Transverse colon (tissue), 4 donors: ENCODE data around the gene MXI1. TPM values are rescaled to one million over a fixed set of nuclear protein-coding genes. Genes with fewer than 3 reads are reported as not detected.
"Not testable (repeated sequence)": the region's sequence is repeated elsewhere in the genome, so short reads cannot be mapped to it uniquely, and the experiment has no call there.

ENCODE experiments used
- DNase-seq: peaks from one replicate; pipeline ENCODE4 v3.0.0-alpha.2; 2019
- H3K27ac ChIP-seq, 4 donors: fragments of 200-600 bp; sonication (generic); 2 replicates each; pipeline ENCODE4 v1.5.1; 2016 to 2018; ENCODE audit warnings: inconsistent platforms in 4 of 4
- H3K27me3 ChIP-seq: fragments of 200-600 bp; sonication (generic); 2 replicates; pipeline ENCODE4 v1.5.1; 2017; ENCODE audit warnings: inconsistent platforms
- H3K36me3 ChIP-seq, 4 donors: fragments of 200-600 bp; sonication (generic); 2 replicates each; pipeline ENCODE4 v1.5.1; 2017 to 2019; ENCODE audit warnings: inconsistent platforms in 4 of 4
- H3K4me1 ChIP-seq, 4 donors: fragments of 200-600 bp; sonication (generic); 2 replicates each; pipeline ENCODE4 v1.5.1; 2017 to 2020; ENCODE audit warnings: inconsistent platforms in 4 of 4
- H3K4me3 ChIP-seq, 4 donors: fragments of 200-600 bp; sonication (generic); 1 replicate in 1 of 4; 2 replicates in 3 of 4; pipeline versions ENCODE4 v1.5.1 to v1.6.1; 2017 to 2019; ENCODE audit warnings: inconsistent platforms in 4 of 4
- H3K9me3 ChIP-seq, 2 donors: fragments of 200-600 bp; sonication (generic); 2 replicates each; pipeline ENCODE4 v1.5.1; 2017 to 2019; ENCODE audit warnings: inconsistent platforms in 2 of 2
- CTCF ChIP-seq, 5 experiments: fragments of 200-600 bp in 3 of 5; fragments of 450-650 bp in 2 of 5; sonication (generic) in 3 of 5; IDR thresholded peaks; 1 replicate in 2 of 5; 2 replicates in 3 of 5; pipeline ENCODE4 v1.5.1; 2016 to 2017; ENCODE audit warnings: antibody characterized with exemption in 5 of 5, inconsistent platforms in 3 of 5, mild to moderate bottlenecking in 2 of 5, moderate library complexity in 1 of 5
- EP300 ChIP-seq: sonication (generic); formaldehyde crosslinking; IDR thresholded peaks from one replicate; pipeline ENCODE4 v1.6.1; 2017; ENCODE audit warnings: antibody characterized with exemption, low read depth
- POLR2A ChIP-seq: fragments of 450-650 bp; IDR thresholded peaks from one replicate; pipeline ENCODE4 v1.6.1; 2016; ENCODE audit warnings: antibody characterized with exemption, mild to moderate bottlenecking, moderate library complexity
- POLR2AphosphoS5 ChIP-seq, 3 donors: sonication (generic); formaldehyde crosslinking; IDR thresholded peaks; one replicate each; pipeline ENCODE4 v1.6.1; 2016; ENCODE audit warnings: antibody characterized with exemption in 3 of 3
- WGBS, 2 donors: methylation state at CpG; one replicate each; pipeline ENCODE4 v1.1.5; 2018; ENCODE audit warnings: low coverage in 1 of 2; 5-methylcytosine and 5-hydroxymethylcytosine counted together
- in situ Hi-C, 4 donors: fragments of 200-750 bp; cut with MboI; loops; one replicate each; pipeline versions ENCODE4 v1.15.0 to v1.15.1; 2017; ENCODE audit warnings: low sequenced_read_pairs in 3 of 4, low pct_ligation_motif_present in 1 of 4, low pct_unique_long_range_greater_than_20kb in 1 of 4
- intact Hi-C: fragments of 100-400 bp; cut with DNase I; formaldehyde crosslinking; loops from one replicate; pipeline ENCODE4 v1.15.1; 2023; ENCODE audit warnings: low total_unique reads
- total RNA-seq, 4 donors: library from RNA; depleted of rRNA; stranded (reverse); fragments of >200 nt; gene quantifications; one replicate each; pipeline ENCODE4 v1.1.0, GENCODE V29; 2016

The MXI1 gene
- total RNA-seq, 4 donors from 2014 or later, result 44.8 to 96.5 (median 65.3) TPM

GRCh38 chr10:110241407-110241806 lies 34.0 kb downstream of the MXI1 start:
- WGBS, 2 donors, result 60 to 61% methylated on average over 3 of the region's 3 CpGs
- H3K27ac ChIP-seq, result no peak overlapping the region
- H3K9me3 ChIP-seq, result no peaks in the 10 kb centered on the region
- H3K36me3 ChIP-seq, result no peaks in the 10 kb centered on the region
- no peak for DNase-seq
- H3K4me1 ChIP-seq, result peaks cover 0 to 10% (median 3%) of the 10 kb centered on the region in 4 donors
- no peaks in the 10 kb centered on the region for H3K27me3 ChIP-seq
- H3K4me3 ChIP-seq, result no peak overlapping the region
- intact Hi-C loops, result no loop called here
- TF ChIP-seq POLR2AphosphoS5 (IDR thresholded peaks at IDR 0.05) (no peak), EP300 (no peak), CTCF (IDR thresholded peaks at IDR 0.05) (no peak), POLR2A (no peak)
- in situ Hi-C loops, result no loop called here

GRCh38 chr10:110241841-110242240 lies 34.4 kb downstream of the MXI1 start:
- Histone ChIP-seq H3K36me3 (no peaks in the 10 kb centered on the region), H3K27ac (no peak overlapping the region), H3K4me1 (peaks cover 0 to 10% (median 3%) of the 10 kb centered on the region in 4 donors), H3K27me3 (no peaks in the 10 kb centered on the region), H3K4me3 (no peak overlapping the region), H3K9me3 (no peaks in the 10 kb centered on the region)
- WGBS, 2 donors, result 63% methylated on average over 2 of the region's 2 CpGs
- intact Hi-C loops (no loop called here), in situ Hi-C loops (no loop called here)
- DNase-seq, result no peak
- TF ChIP-seq CTCF (IDR thresholded peaks at IDR 0.05) (no peak), POLR2A (no peak), EP300 (no peak), POLR2AphosphoS5 (IDR thresholded peaks at IDR 0.05) (no peak)

- Histone ChIP-seq H3K36me3 (no peaks in the 10 kb centered on the region), H3K4me1 (peaks cover 0 to 10% (median 3%) of the 10 kb centered on the region in 4 donors), H3K4me3 (no peak overlapping the region), H3K27me3 (no peaks in the 10 kb centered on the region), H3K9me3 (no peaks in the 10 kb centered on the region), H3K27ac (no peak overlapping the region)
- in situ Hi-C loops, result no loop called here
- intact Hi-C loops, result no loop called here
- no peak for TF ChIP-seq CTCF (IDR thresholded peaks at IDR 0.05)
- no peak for TF ChIP-seq POLR2AphosphoS5 (IDR thresholded peaks at IDR 0.05)
- TF ChIP-seq EP300, result no peak
- no peak for TF ChIP-seq POLR2A
- DNase-seq, result no peak
- 85 to 90% methylated on average over 1 of the region's 1 CpG for WGBS, 2 donors
Observed at GRCh38 chr10:110242511-110242910, 35.1 kb downstream of the MXI1 start.

- Histone ChIP-seq H3K9me3 (no peaks in the 10 kb centered on the region), H3K4me3 (no peak overlapping the region), H3K36me3 (no peaks in the 10 kb centered on the region), H3K4me1 (peaks cover 0 to 10% (median 3%) of the 10 kb centered on the region in 4 donors), H3K27me3 (no peaks in the 10 kb centered on the region), H3K27ac (no peak overlapping the region)
- WGBS, 2 donors, result 88 to 91% methylated on average over 3 of the region's 3 CpGs
- in situ Hi-C loops, result no loop called here
- no peak for DNase-seq
- TF ChIP-seq POLR2A (no peak), POLR2AphosphoS5 (IDR thresholded peaks at IDR 0.05) (no peak), CTCF (IDR thresholded peaks at IDR 0.05) (no peak), EP300 (no peak)
- intact Hi-C loops, result no loop called here
Observed at GRCh38 chr10:110244550-110244949, 37.1 kb downstream of the MXI1 start.

- H3K9me3 ChIP-seq, H3K27ac ChIP-seq, intact Hi-C loops, H3K36me3 ChIP-seq, H3K4me3 ChIP-seq, H3K4me1 ChIP-seq, H3K27me3 ChIP-seq, in situ Hi-C loops, DNase-seq: not testable (repeated sequence)
- 73 to 94% methylated on average over 3 to 5 of the region's 5 CpGs for WGBS, 2 donors
Observed at GRCh38 chr10:110247833-110248232, 40.4 kb downstream of the MXI1 start.

- H3K27ac ChIP-seq, intact Hi-C loops, H3K4me3 ChIP-seq, H3K4me1 ChIP-seq, H3K36me3 ChIP-seq, H3K27me3 ChIP-seq, in situ Hi-C loops, H3K9me3 ChIP-seq, DNase-seq: not testable (repeated sequence)
- 60 to 82% methylated on average over 1 of the region's 1 CpG for WGBS, 2 donors
Observed at GRCh38 chr10:110249489-110249888, 42.1 kb downstream of the MXI1 start.

GRCh38 chr10:110251392-110251791 lies 44.0 kb downstream of the MXI1 start:
- WGBS, 2 donors, result 50 to 63% methylated on average over 1 of the region's 1 CpG
- H3K36me3 ChIP-seq, DNase-seq, H3K4me1 ChIP-seq, H3K9me3 ChIP-seq, intact Hi-C loops, H3K27ac ChIP-seq, in situ Hi-C loops, H3K4me3 ChIP-seq, H3K27me3 ChIP-seq: not testable (repeated sequence)
